OCI-LY7 (cell line): ENCODE results near the gene MTHFD1. TPM values are rescaled to one million over a fixed set of nuclear protein-coding genes. Genes with fewer than 3 reads are reported as not detected.

ENCODE experiments used
- BruUV-seq: library from RNA; stranded (reverse); fragments of 400-500 nt; replicated peaks from 2 replicates; lab custom pipeline; 2021; lab: Mats Ljungman, UMichigan
- CTCF ChIA-PET: fragments of 300-600 bp; sonication (Branson Sonifier 250); formaldehyde crosslinking; loops from one replicate; lab custom pipeline; 2022; ENCODE audit warnings: antibody characterized with exemption; ENCODE audit not compliant: unreplicated experiment; lab: Charles Lee
- POLR2A ChIA-PET: fragments of 300-600 bp; sonication (Branson Sonifier 250); formaldehyde crosslinking; loops from one replicate; lab custom pipeline; 2022; ENCODE audit warnings: antibody characterized with exemption; lab: Charles Lee
- DNase-seq: peaks from one replicate; pipeline ENCODE4 v3.0.0-alpha.2; 2015; ENCODE audit warnings: low spot score
- H2AFZ ChIP-seq: fragments of 200-600 bp; sonication (generic), shearing (Covaris generic); 2 replicates; pipeline ENCODE4 v1.6.1; 2014; ENCODE audit warnings: mild to moderate bottlenecking, antibody characterized with exemption, low read length, moderate library complexity
- H3K27ac ChIP-seq: fragments of 200-600 bp; sonication (generic); 2 replicates; pipeline ENCODE4 v1.5.1; 2014; ENCODE audit warnings: mixed run types, low read depth, mild to moderate bottlenecking, moderate library complexity, low read length, inconsistent platforms; ENCODE audit not compliant: poor library complexity, severe bottlenecking
- H3K36me3 ChIP-seq: fragments of 200-600 bp; sonication (generic); 2 replicates; pipeline ENCODE4 v1.6.1; 2014; ENCODE audit warnings: mild to moderate bottlenecking, antibody characterized with exemption, low read length, moderate library complexity, mixed read lengths; ENCODE audit not compliant: insufficient read depth
- H3K4me1 ChIP-seq: fragments of 200-600 bp; sonication (generic); 2 replicates; pipeline ENCODE4 v1.5.1; 2014; ENCODE audit warnings: mild to moderate bottlenecking, low read length; ENCODE audit not compliant: insufficient read depth, poor library complexity, severe bottlenecking
- H3K4me2 ChIP-seq: fragments of 200-600 bp; sonication (generic); 2 replicates; pipeline ENCODE4 v1.6.1; 2014; ENCODE audit warnings: mild to moderate bottlenecking, low read length
- H3K4me3 ChIP-seq: fragments of 200-600 bp; sonication (generic); 2 replicates; pipeline ENCODE4 v1.5.1; 2014; ENCODE audit warnings: mild to moderate bottlenecking, low read depth, low read length; ENCODE audit not compliant: poor library complexity, severe bottlenecking
- H3K79me2 ChIP-seq: fragments of 200-600 bp; sonication (generic); 2 replicates; pipeline ENCODE4 v1.6.1; 2016; ENCODE audit warnings: low read depth, mild to moderate bottlenecking, low read length, moderate library complexity, mixed read lengths; ENCODE audit not compliant: insufficient read depth
- H3K9me2 ChIP-seq: fragments of 200-600 bp; sonication (generic); 2 replicates; pipeline ENCODE4 v1.6.1; 2016; ENCODE audit warnings: mild to moderate bottlenecking, low read length, mixed read lengths; ENCODE audit not compliant: insufficient read depth
- H3K9me3 ChIP-seq: fragments of 200-600 bp; sonication (generic); 2 replicates; pipeline ENCODE4 v1.6.1; 2014; ENCODE audit warnings: mild to moderate bottlenecking, mixed run types, low read length, mixed read lengths
- H4K20me1 ChIP-seq: fragments of 200-600 bp; sonication (generic); 2 replicates; pipeline ENCODE4 v1.6.1; 2014; ENCODE audit warnings: mild to moderate bottlenecking, antibody characterized with exemption, low read length, moderate library complexity, mixed read lengths; ENCODE audit not compliant: insufficient read depth
- CTCF ChIP-seq: fragments of 200-600 bp; sonication (generic); conservative IDR thresholded peaks from 2 replicates; pipeline ENCODE4 v1.5.1; 2014; ENCODE audit warnings: mild to moderate bottlenecking, antibody characterized with exemption, low read length, moderate library complexity, mixed read lengths
- EZH2phosphoT487 ChIP-seq: fragments of 200-600 bp; sonication (generic); IDR thresholded peaks from 2 replicates; pipeline ENCODE4 v1.6.1; 2018; ENCODE audit warnings: low read depth, borderline replicate concordance, mild to moderate bottlenecking, mixed run types, antibody characterized with exemption, low read length, moderate library complexity, mixed read lengths
- intact Hi-C: fragments of 100-400 bp; cut with micrococcal nuclease; formaldehyde crosslinking; loops from one replicate; pipeline ENCODE4 v1.10.0; 2022; ENCODE audit not compliant: unreplicated experiment
- total RNA-seq, 2 experiments: library from RNA; depleted of rRNA in 1 of 2; stranded (reverse); fragments of >200 nt in 1 of 2; shearing (Covaris generic) in 1 of 2; gene quantifications; 2 replicates each; pipeline ENCODE4 v1.2.3, GENCODE V29; 2014 to 2022

MTHFD1 gene
- total RNA-seq, 2 experiments from 2014 or later: 73.7 to 163 TPM

GRCh38 chr14:64504310-64504896 is 116.2 kb downstream of the MTHFD1 start, which contains the start of gene ZBTB1:
ZBTB1 (plus strand) TSS chr14:64504770; CDS start chr14:64521505, 16,735 bp downstream.
- Histone ChIP-seq H3K36me3 (peaks cover 7% of the 10 kb centered on the region), H3K27ac (peak within 1 kb of the TSS; percentile 96), H3K4me3 (peak within 1 kb of the TSS; percentile 87), H4K20me1 (peaks cover 40% of the 10 kb centered on the region), H3K79me2 (peaks cover 81% of the 10 kb centered on the region), H3K9me2 (no peaks in the 10 kb centered on the region), H2AFZ (peak within 1 kb of the TSS; percentile 67), H3K4me1 (peaks cover 58% of the 10 kb centered on the region), H3K4me2 (peak within 1 kb of the TSS; percentile 99), H3K9me3 (no peaks in the 10 kb centered on the region)
- ChIA-PET POLR2A (interaction anchor here (0.6 to 1.4 kb wide), 10 partner anchors 9 to 760 kb away, joined by 3 to 6 read pairs (median 3); no protein-coding TSS in a partner anchor), CTCF (interaction anchor here (0.6 to 0.7 kb wide), 2 partner anchors 82 to 486 kb away, joined by 4 to 8 read pairs; no protein-coding TSS in a partner anchor)
- peak; percentile 87 for DNase-seq
- BruUV-seq: no TSS peak
- intact Hi-C loops: loop anchor here (2.0 to 10.0 kb wide), 3 partner anchors 166 to 780 kb away; partner anchors contain the start of genes SGPP1 and SYNE2
- TF ChIP-seq CTCF (no peak), EZH2phosphoT487 (no peak)

- Histone ChIP-seq H3K4me1 (peaks cover 55% of the 10 kb centered on the region), H3K27ac (peak overlapping the region; percentile 96), H3K36me3 (no peaks in the 10 kb centered on the region; the same call in 1 of the 2 replicates), H3K9me2 (no peaks in the 10 kb centered on the region), H3K4me2 (peak overlapping the region; percentile 99), H2AFZ (peak overlapping the region; percentile 49), H3K9me3 (no peaks in the 10 kb centered on the region), H3K79me2 (peaks cover 78% of the 10 kb centered on the region), H4K20me1 (peaks cover 40% of the 10 kb centered on the region), H3K4me3 (peak overlapping the region; percentile 87)
- DNase-seq: peak; percentile 93
- intact Hi-C loops: loop anchor here (2.0 to 10.0 kb wide), 3 partner anchors 166 to 780 kb away; partner anchors contain the start of genes SGPP1 and SYNE2
- CTCF ChIA-PET: interaction anchor here (0.6 kb wide), 1 partner anchor 83 kb away, joined by 8 read pairs; no protein-coding TSS in a partner anchor
- TF ChIP-seq EZH2phosphoT487 (no peak), CTCF (no peak)
- POLR2A ChIA-PET: interaction anchor here (0.6 to 2.1 kb wide), 7 partner anchors 8 to 478 kb away, joined by 3 to 5 read pairs (median 3); no protein-coding TSS in a partner anchor
- BruUV-seq: no TSS peak
Measured at GRCh38 chr14:64504897-64505794, 117.0 kb downstream of the MTHFD1 start.
